ENCODE results near the gene COPA.
A peak's percentile ranks its signal among the peaks of the same experiment; 100 is the strongest.

COPA gene

GRCh38 chr1:160374306-160375110 is 31.5 kb upstream of the COPA start:
- WGBS (ENCODE audit: insufficient coverage) = 92% methylated on average over 6 of the region's 6 CpGs
- Histone ChIP-seq H3K4me3 (ENCODE audit: control insufficient read depth in 1 of 7, extremely low read depth in 1 of 7, insufficient read depth in 4 of 7, low read depth in 2 of 7, low read length in 6 of 7) (no peak overlapping the region), H3K27me3 (replicated peaks in 2 of 5; ENCODE audit: control insufficient read depth in 4 of 5, insufficient read depth in 5 of 5, low read length in 4 of 5) (no peaks in the 10 kb centered on the region), H3K9me3 (ENCODE audit: control extremely low read depth in 1 of 5, control insufficient read depth in 4 of 5, insufficient read depth in 2 of 5, low read depth in 1 of 5, low read length in 4 of 5) (no peaks in the 10 kb centered on the region), H3K36me3 (ENCODE audit: control insufficient read depth in 4 of 4, insufficient read depth in 4 of 4, low read length in 3 of 4) (no peaks in the 10 kb centered on the region), H3K27ac (ENCODE audit: insufficient read depth in 1 of 2, low read depth in 1 of 2, low read length in 2 of 2, poor library complexity in 1 of 2, severe bottlenecking in 2 of 2) (no peak overlapping the region), H3K4me1 (ENCODE audit: control extremely low read depth in 1 of 4, control insufficient read depth in 4 of 4, insufficient read depth in 4 of 4, low read length in 3 of 4) (peaks cover 5 to 24% (median 20%) of the 10 kb centered on the region in 4 experiments)
- ChIA-PET CTCF (interaction anchor here (0.6 to 14.4 kb wide), 5 partner anchors 18 to 114 kb away, joined by 3 to 437 read pairs (median 4); partner anchors contain the start of gene NHLH1), POLR2A (no interaction called here)
- peak in 2 of 3 donors; percentile 16 to 31 for DNase-seq

- Histone ChIP-seq H3K27ac (ENCODE audit: insufficient read depth in 1 of 2, low read depth in 1 of 2, low read length in 2 of 2, poor library complexity in 1 of 2, severe bottlenecking in 2 of 2) (no peak overlapping the region), H3K9me3 (ENCODE audit: control extremely low read depth in 1 of 5, control insufficient read depth in 4 of 5, insufficient read depth in 2 of 5, low read depth in 1 of 5, low read length in 4 of 5) (no peaks in the 10 kb centered on the region), H3K4me1 (ENCODE audit: control extremely low read depth in 1 of 4, control insufficient read depth in 4 of 4, insufficient read depth in 4 of 4, low read length in 3 of 4) (peaks cover 5 to 24% (median 21%) of the 10 kb centered on the region in 4 experiments), H3K36me3 (ENCODE audit: control insufficient read depth in 4 of 4, insufficient read depth in 4 of 4, low read length in 3 of 4) (no peaks in the 10 kb centered on the region), H3K4me3 (ENCODE audit: control insufficient read depth in 1 of 7, extremely low read depth in 1 of 7, insufficient read depth in 4 of 7, low read depth in 2 of 7, low read length in 6 of 7) (no peak overlapping the region), H3K27me3 (replicated peaks in 2 of 5; ENCODE audit: control insufficient read depth in 4 of 5, insufficient read depth in 5 of 5, low read length in 4 of 5) (no peaks in the 10 kb centered on the region)
- POLR2A ChIA-PET = no interaction called here
- CTCF ChIA-PET = interaction anchor here (0.6 to 14.4 kb wide), 4 partner anchors 11 to 182 kb away, joined by 3 to 437 read pairs (median 32); partner anchors contain the start of gene NHLH1
- 98% methylated on average over 4 of the region's 4 CpGs for WGBS (ENCODE audit: insufficient coverage)
- DNase-seq = peak in 2 of 3 donors; percentile 19 to 31
Observed at GRCh38 chr1:160373696-160374095, 30.6 kb upstream of the COPA start.

GRCh38 chr1:160371756-160372155 is 28.7 kb upstream of the COPA start:
- Histone ChIP-seq H3K9me3 (ENCODE audit: control extremely low read depth in 1 of 5, control insufficient read depth in 4 of 5, insufficient read depth in 2 of 5, low read depth in 1 of 5, low read length in 4 of 5) (no peaks in the 10 kb centered on the region), H3K36me3 (ENCODE audit: control insufficient read depth in 4 of 4, insufficient read depth in 4 of 4, low read length in 3 of 4) (no peaks in the 10 kb centered on the region), H3K27ac (ENCODE audit: insufficient read depth in 1 of 2, low read depth in 1 of 2, low read length in 2 of 2, poor library complexity in 1 of 2, severe bottlenecking in 2 of 2) (no peak overlapping the region), H3K4me1 (ENCODE audit: control extremely low read depth in 1 of 4, control insufficient read depth in 4 of 4, insufficient read depth in 4 of 4, low read length in 3 of 4) (peaks cover 8 to 40% (median 34%) of the 10 kb centered on the region in 4 experiments), H3K4me3 (ENCODE audit: control insufficient read depth in 1 of 7, extremely low read depth in 1 of 7, insufficient read depth in 4 of 7, low read depth in 2 of 7, low read length in 6 of 7) (no peak overlapping the region), H3K27me3 (replicated peaks in 2 of 5; ENCODE audit: control insufficient read depth in 4 of 5, insufficient read depth in 5 of 5, low read length in 4 of 5) (no peaks in the 10 kb centered on the region)
- ChIA-PET CTCF (interaction anchor here (14.4 kb wide), 1 partner anchor 15 kb away, joined by 437 read pairs; the partner anchor contains the start of gene NHLH1), POLR2A (no interaction called here)
- peak in 1 of 3 donors; percentile 13 for DNase-seq
- 80% methylated on average over 4 of the region's 4 CpGs for WGBS (ENCODE audit: insufficient coverage)

GRCh38 chr1:160371346-160371631 is 28.2 kb upstream of the COPA start:
- H3K27ac ChIP-seq (ENCODE audit: insufficient read depth in 1 of 2, low read depth in 1 of 2, low read length in 2 of 2, poor library complexity in 1 of 2, severe bottlenecking in 2 of 2) = no peak overlapping the region
- no peaks in the 10 kb centered on the region for H3K27me3 ChIP-seq (replicated peaks in 2 of 5; ENCODE audit: control insufficient read depth in 4 of 5, insufficient read depth in 5 of 5, low read length in 4 of 5)
- H3K4me1 ChIP-seq (ENCODE audit: control extremely low read depth in 1 of 4, control insufficient read depth in 4 of 4, insufficient read depth in 4 of 4, low read length in 3 of 4) = peaks cover 6 to 38% (median 32%) of the 10 kb centered on the region in 4 experiments
- DNase-seq = no peak
- no peak overlapping the region for H3K4me3 ChIP-seq (ENCODE audit: control insufficient read depth in 1 of 7, extremely low read depth in 1 of 7, insufficient read depth in 4 of 7, low read depth in 2 of 7, low read length in 6 of 7)
- no peaks in the 10 kb centered on the region for H3K9me3 ChIP-seq (ENCODE audit: control extremely low read depth in 1 of 5, control insufficient read depth in 4 of 5, insufficient read depth in 2 of 5, low read depth in 1 of 5, low read length in 4 of 5)
- ChIA-PET CTCF (interaction anchor here (14.4 kb wide), 1 partner anchor 15 kb away, joined by 437 read pairs; the partner anchor contains the start of gene NHLH1), POLR2A (no interaction called here)
- H3K36me3 ChIP-seq (ENCODE audit: control insufficient read depth in 4 of 4, insufficient read depth in 4 of 4, low read length in 3 of 4) = no peaks in the 10 kb centered on the region

GRCh38 chr1:160370561-160371345 is 27.7 kb upstream of the COPA start:
- no peak for DNase-seq
- CTCF ChIA-PET = interaction anchor here (0.9 to 14.4 kb wide), 2 partner anchors 14 to 178 kb away, joined by 3 to 437 read pairs; partner anchors contain the start of gene NHLH1
- Histone ChIP-seq H3K27me3 (replicated peaks in 2 of 5; ENCODE audit: control insufficient read depth in 4 of 5, insufficient read depth in 5 of 5, low read length in 4 of 5) (no peaks in the 10 kb centered on the region), H3K4me3 (ENCODE audit: control insufficient read depth in 1 of 7, extremely low read depth in 1 of 7, insufficient read depth in 4 of 7, low read depth in 2 of 7, low read length in 6 of 7) (no peak overlapping the region), H3K27ac (ENCODE audit: insufficient read depth in 1 of 2, low read depth in 1 of 2, low read length in 2 of 2, poor library complexity in 1 of 2, severe bottlenecking in 2 of 2) (no peak overlapping the region), H3K36me3 (ENCODE audit: control insufficient read depth in 4 of 4, insufficient read depth in 4 of 4, low read length in 3 of 4) (no peaks in the 10 kb centered on the region), H3K9me3 (ENCODE audit: control extremely low read depth in 1 of 5, control insufficient read depth in 4 of 5, insufficient read depth in 2 of 5, low read depth in 1 of 5, low read length in 4 of 5) (no peaks in the 10 kb centered on the region), H3K4me1 (ENCODE audit: control extremely low read depth in 1 of 4, control insufficient read depth in 4 of 4, insufficient read depth in 4 of 4, low read length in 3 of 4) (peaks cover 5 to 33% (median 26%) of the 10 kb centered on the region in 4 experiments)
- 95% methylated on average over 38 of the region's 42 CpGs for WGBS (ENCODE audit: insufficient coverage)
- POLR2A ChIA-PET = no interaction called here

- Histone ChIP-seq H3K36me3 (ENCODE audit: control insufficient read depth in 4 of 4, insufficient read depth in 4 of 4, low read length in 3 of 4) (no peaks in the 10 kb centered on the region), H3K4me3 (ENCODE audit: control insufficient read depth in 1 of 7, extremely low read depth in 1 of 7, insufficient read depth in 4 of 7, low read depth in 2 of 7, low read length in 6 of 7) (no peak overlapping the region), H3K9me3 (ENCODE audit: control extremely low read depth in 1 of 5, control insufficient read depth in 4 of 5, insufficient read depth in 2 of 5, low read depth in 1 of 5, low read length in 4 of 5) (no peaks in the 10 kb centered on the region), H3K27ac (ENCODE audit: insufficient read depth in 1 of 2, low read depth in 1 of 2, low read length in 2 of 2, poor library complexity in 1 of 2, severe bottlenecking in 2 of 2) (no peak overlapping the region), H3K4me1 (ENCODE audit: control extremely low read depth in 1 of 4, control insufficient read depth in 4 of 4, insufficient read depth in 4 of 4, low read length in 3 of 4) (peaks cover 2 to 17% (median 13%) of the 10 kb centered on the region in 4 experiments), H3K27me3 (replicated peaks in 2 of 5; ENCODE audit: control insufficient read depth in 4 of 5, insufficient read depth in 5 of 5, low read length in 4 of 5) (no peaks in the 10 kb centered on the region)
- peak in 1 of 3 donors; percentile 8 for DNase-seq
- no CpG with 5 or more reads among the region's 1 CpG for WGBS (ENCODE audit: insufficient coverage)
- CTCF ChIA-PET = interaction anchor here (1.3 to 26.0 kb wide), 5 partner anchors 8 to 77 kb away, joined by 3 to 437 read pairs (median 7); no protein-coding TSS in a partner anchor
- POLR2A ChIA-PET = no interaction called here
Observed at GRCh38 chr1:160369087-160369486, 26.0 kb upstream of the COPA start.

Data from common myeloid progenitor, CD34-positive (primary cell).